Liver (tissue), 9 donors: ENCODE data around the gene SLC38A10. TPM values are rescaled to one million over a fixed set of nuclear protein-coding genes. Genes with fewer than 3 reads are reported as not detected.

Experiments
- DNase-seq: peaks from one replicate; pipeline ENCODE4 v3.0.0-alpha.2; 2017; ENCODE audit warnings: low spot score
- H3K27ac ChIP-seq, 2 donors: one replicate each; pipeline ENCODE4 v1.7.0; 2013; ENCODE audit warnings: inconsistent platforms in 2 of 2, low read length in 2 of 2, control low read depth in 1 of 2, low read depth in 1 of 2, mild to moderate bottlenecking in 1 of 2
- H3K27me3 ChIP-seq, 4 donors: one replicate each; pipeline versions ENCODE4 v1.6.1 to v1.7.0; 2013; ENCODE audit warnings: low read length in 3 of 4, inconsistent platforms in 1 of 4, mild to moderate bottlenecking in 1 of 4, moderate library complexity in 1 of 4; ENCODE audit not compliant: control insufficient read depth in 4 of 4, insufficient read depth in 4 of 4
- H3K36me3 ChIP-seq, 4 donors: one replicate each; pipeline versions ENCODE4 v1.6.1 to v1.7.0; 2013; ENCODE audit warnings: low read length in 3 of 4, mild to moderate bottlenecking in 3 of 4, low read depth in 1 of 4, moderate library complexity in 1 of 4; ENCODE audit not compliant: control insufficient read depth in 4 of 4, insufficient read depth in 3 of 4
- H3K4me1 ChIP-seq, 4 donors: one replicate each; pipeline versions ENCODE4 v1.6.1 to v1.7.0; 2013; ENCODE audit warnings: low read length in 3 of 4, mild to moderate bottlenecking in 3 of 4, moderate library complexity in 1 of 4; ENCODE audit not compliant: control insufficient read depth in 4 of 4, insufficient read depth in 4 of 4
- H3K4me3 ChIP-seq, 3 donors: one replicate each; pipeline versions ENCODE4 v1.6.1 to v1.7.0; 2013; ENCODE audit warnings: low read length in 3 of 3, control low read depth in 1 of 3, low read depth in 1 of 3, mild to moderate bottlenecking in 1 of 3
- H3K9ac ChIP-seq, 2 donors: one replicate each; pipeline ENCODE4 v1.7.0; 2013; ENCODE audit warnings: low read length in 2 of 2, mild to moderate bottlenecking in 2 of 2, moderate library complexity in 2 of 2, control low read depth in 1 of 2, low read depth in 1 of 2
- H3K9me3 ChIP-seq, 4 donors: one replicate each; pipeline versions ENCODE4 v1.6.1 to v1.7.0; 2013; ENCODE audit warnings: low read length in 3 of 4; ENCODE audit not compliant: control insufficient read depth in 4 of 4
- EGR1 ChIP-seq, 2 donors: IDR thresholded peaks; 2 replicates each; pipeline ENCODE4 v1.6.1; 2016 to 2018; ENCODE audit warnings: antibody characterized with exemption in 2 of 2, low read depth in 2 of 2
- FOXA1 ChIP-seq: IDR thresholded peaks from 2 replicates; pipeline ENCODE4 v1.6.1; 2016; ENCODE audit warnings: antibody characterized with exemption
- FOXA2 ChIP-seq: IDR thresholded peaks from 2 replicates; pipeline ENCODE4 v1.6.1; 2016; ENCODE audit warnings: antibody characterized with exemption
- GABPA ChIP-seq, 2 donors: IDR thresholded peaks in 1 of 2; conservative IDR thresholded peaks in 1 of 2; 2 replicates each; pipeline ENCODE4 v1.6.1; 2016; ENCODE audit warnings: antibody characterized with exemption in 2 of 2, mild to moderate bottlenecking in 1 of 2, moderate library complexity in 1 of 2
- HNF4A ChIP-seq, 2 donors: conservative IDR thresholded peaks; 2 replicates each; pipeline ENCODE4 v1.6.1; 2016; ENCODE audit warnings: antibody characterized with exemption in 2 of 2, mild to moderate bottlenecking in 2 of 2
- HNF4G ChIP-seq: IDR thresholded peaks from 2 replicates; pipeline ENCODE4 v1.6.1; 2016; ENCODE audit warnings: antibody characterized with exemption
- JUND ChIP-seq, 2 donors: IDR thresholded peaks; 2 replicates each; pipeline ENCODE4 v1.6.1; 2016; ENCODE audit warnings: antibody characterized with exemption in 2 of 2
- MAX ChIP-seq: IDR thresholded peaks from 2 replicates; pipeline ENCODE4 v1.6.1; 2016; ENCODE audit warnings: antibody characterized with exemption
- NR2F2 ChIP-seq: IDR thresholded peaks from 2 replicates; pipeline ENCODE4 v1.6.1; 2016; ENCODE audit warnings: antibody characterized with exemption
- RAD21 ChIP-seq, 2 donors: IDR thresholded peaks; 2 replicates each; pipeline ENCODE4 v1.6.1; 2016; ENCODE audit warnings: antibody characterized with exemption in 2 of 2, mild to moderate bottlenecking in 2 of 2
- RXRA ChIP-seq, 2 donors: IDR thresholded peaks; 2 replicates each; pipeline ENCODE4 v1.6.1; 2017 to 2018; ENCODE audit warnings: antibody characterized with exemption in 2 of 2, mild to moderate bottlenecking in 1 of 2
- SP1 ChIP-seq: IDR thresholded peaks from 2 replicates; pipeline ENCODE4 v1.6.1; 2018; ENCODE audit warnings: antibody characterized with exemption, mild to moderate bottlenecking
- TAF1 ChIP-seq: conservative IDR thresholded peaks from 2 replicates; pipeline ENCODE4 v1.6.1; 2016; ENCODE audit warnings: antibody characterized with exemption, mild to moderate bottlenecking
- YY1 ChIP-seq: IDR thresholded peaks from 2 replicates; pipeline ENCODE4 v1.6.1; 2016; ENCODE audit warnings: antibody characterized with exemption, mild to moderate bottlenecking
- ZBTB33 ChIP-seq: IDR thresholded peaks from 2 replicates; pipeline ENCODE4 v1.6.1; 2016; ENCODE audit warnings: antibody characterized with exemption
- WGBS: extraction: QIAGEN DNeasy Blood & Tissue Kit; methylation state at CpG from one replicate; pipeline ENCODE4 v1.1.7; 2013; 5-methylcytosine and 5-hydroxymethylcytosine counted together
- polyA plus RNA-seq, 2 donors: library from polyadenylated mRNA; stranded (reverse) in 1 of 2; unstranded in 1 of 2; fragments of 200-250 nt in 1 of 2; fragments of >200 nt in 1 of 2; fragmentation: Nextera tagmentation in 1 of 2; extraction: Ambion mirVana in 1 of 2; gene quantifications; one replicate each; pipeline versions ENCODE4 v1.2.1 to v1.2.3, GENCODE V29; 2013 to 2015
- total RNA-seq, 2 donors: library from RNA; depleted of rRNA; stranded (reverse); fragments of >200 nt; gene quantifications; one replicate each; pipeline ENCODE4 v1.2.3, GENCODE V29; 2014
- TF ChIP-seq, protein P1 (sequence below): fragments of 150-350 bp; IDR thresholded peaks from 2 replicates; pipeline ENCODE4 v1.5.1; 2017; ENCODE audit warnings: improper control_type of control experiment, low read depth, low read length; ENCODE audit not compliant: missing input control
- TF ChIP-seq, protein P2 (sequence below): IDR thresholded peaks from 2 replicates; pipeline ENCODE4 v1.6.1; 2016; ENCODE audit warnings: antibody characterized with exemption
- TF ChIP-seq, protein P3 (sequence below): IDR thresholded peaks from 2 replicates; pipeline ENCODE4 v1.6.1; 2016; ENCODE audit warnings: antibody characterized with exemption, mild to moderate bottlenecking
- donor health status: healthy.
- donor health status: healthy.
- donor health status: healthy.
- donor health status: healthy.
- donor health status: healthy.

The SLC38A10 gene
- total and polyA plus RNA-seq, 4 donors, result 29.3 to 117 (median 54.7) TPM

DNA sequence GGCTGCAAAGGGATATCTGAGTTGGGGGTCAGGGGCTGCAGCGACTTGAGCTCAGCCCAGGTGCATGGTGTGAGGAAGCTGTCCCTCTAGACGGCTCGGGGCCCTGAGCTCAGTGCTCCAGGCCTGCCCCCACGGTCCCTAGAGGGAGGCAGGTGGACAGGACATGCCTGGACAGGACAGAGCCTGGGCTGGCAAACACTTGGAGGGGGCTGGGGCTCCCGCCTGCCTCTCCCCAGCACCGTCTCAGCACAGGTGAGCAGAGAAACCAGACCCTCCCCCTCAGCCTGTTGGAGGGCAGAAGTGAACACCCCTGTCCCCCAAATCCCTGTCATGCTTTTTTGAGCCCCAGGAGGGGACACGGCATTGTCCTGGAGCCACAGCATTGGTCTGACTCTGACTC lies 11.4 kb upstream of the SLC38A10 start:
- peaks cover 4 to 34% (median 23%) of the 10 kb centered on the region in 4 donors for H3K4me1 ChIP-seq
- no peak overlapping the region for H3K4me3 ChIP-seq
- H3K9ac ChIP-seq, result no peak overlapping the region
- WGBS, result 94% methylated on average over 7 of the region's 7 CpGs
- no peak for TF ChIP-seq RAD21 (IDR thresholded peaks at IDR 0.05)
- no peak for TF ChIP-seq FOXA2
- TF ChIP-seq HNF4A (conservative IDR thresholded peaks at IDR 0.05), result no peak
- TF ChIP-seq MAX, result no peak
- TF ChIP-seq, protein P1, sequence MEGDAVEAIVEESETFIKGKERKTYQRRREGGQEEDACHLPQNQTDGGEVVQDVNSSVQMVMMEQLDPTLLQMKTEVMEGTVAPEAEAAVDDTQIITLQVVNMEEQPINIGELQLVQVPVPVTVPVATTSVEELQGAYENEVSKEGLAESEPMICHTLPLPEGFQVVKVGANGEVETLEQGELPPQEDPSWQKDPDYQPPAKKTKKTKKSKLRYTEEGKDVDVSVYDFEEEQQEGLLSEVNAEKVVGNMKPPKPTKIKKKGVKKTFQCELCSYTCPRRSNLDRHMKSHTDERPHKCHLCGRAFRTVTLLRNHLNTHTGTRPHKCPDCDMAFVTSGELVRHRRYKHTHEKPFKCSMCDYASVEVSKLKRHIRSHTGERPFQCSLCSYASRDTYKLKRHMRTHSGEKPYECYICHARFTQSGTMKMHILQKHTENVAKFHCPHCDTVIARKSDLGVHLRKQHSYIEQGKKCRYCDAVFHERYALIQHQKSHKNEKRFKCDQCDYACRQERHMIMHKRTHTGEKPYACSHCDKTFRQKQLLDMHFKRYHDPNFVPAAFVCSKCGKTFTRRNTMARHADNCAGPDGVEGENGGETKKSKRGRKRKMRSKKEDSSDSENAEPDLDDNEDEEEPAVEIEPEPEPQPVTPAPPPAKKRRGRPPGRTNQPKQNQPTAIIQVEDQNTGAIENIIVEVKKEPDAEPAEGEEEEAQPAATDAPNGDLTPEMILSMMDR, result no peak
- no peak for TF ChIP-seq RXRA (IDR thresholded peaks at IDR 0.05)
- no peaks in the 10 kb centered on the region for H3K36me3 ChIP-seq
- no peaks in the 10 kb centered on the region for H3K27me3 ChIP-seq
- no peak overlapping the region for H3K27ac ChIP-seq
- DNase-seq, result no peak
- no peaks in the 10 kb centered on the region for H3K9me3 ChIP-seq

DNA sequence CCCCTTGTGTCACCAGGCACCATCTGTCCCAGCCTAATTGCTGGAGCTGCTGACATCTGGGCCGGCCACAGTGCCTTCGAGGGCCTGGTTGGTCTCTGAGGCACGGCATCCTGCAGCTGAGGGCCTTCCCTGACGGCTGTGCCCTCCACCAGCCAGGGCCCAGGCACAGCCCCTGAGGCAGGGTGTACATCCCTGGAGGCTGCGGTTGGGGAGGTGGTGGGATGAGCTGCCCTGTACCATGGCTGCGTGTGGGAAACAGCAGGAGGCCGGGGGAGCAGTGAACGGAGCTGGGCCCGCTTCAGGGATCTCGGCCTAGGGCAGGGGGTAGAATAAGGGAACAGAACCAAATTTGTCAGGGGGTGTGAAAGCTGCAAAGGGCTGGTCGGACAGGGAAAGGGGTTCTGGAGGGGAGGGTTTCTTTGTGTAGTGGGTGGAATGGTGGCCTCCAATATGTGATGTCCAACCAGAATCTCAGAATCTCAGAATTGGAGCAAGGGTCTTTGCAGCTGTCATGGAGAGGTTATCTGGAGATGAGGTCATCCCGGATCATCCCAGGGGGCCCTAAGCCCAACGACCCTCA lies 10.0 kb upstream of the SLC38A10 start:
- Histone ChIP-seq H3K4me3 (no peak overlapping the region), H3K36me3 (no peaks in the 10 kb centered on the region), H3K9ac (no peak overlapping the region), H3K27ac (peak overlapping the region in 1 of 2 donors; percentile 74), H3K4me1 (peaks cover 4 to 36% (median 25%) of the 10 kb centered on the region in 4 donors), H3K27me3 (no peaks in the 10 kb centered on the region), H3K9me3 (no peaks in the 10 kb centered on the region)
- 91% methylated on average over 13 of the region's 13 CpGs for WGBS
- TF ChIP-seq MAX (no peak), EGR1 (IDR thresholded peaks at IDR 0.05; ENCODE audit: low read depth in 2 of 2) (no peak), SP1 (no peak), TAF1 (no peak), ZBTB33 (no peak), JUND (IDR thresholded peaks at IDR 0.05) (no peak), GABPA (IDR thresholded peaks at IDR 0.05 in 1 of 2, conservative IDR thresholded peaks at IDR 0.05 in 1 of 2) (no peak), HNF4G (no peak), FOXA1 (no peak), RAD21 (IDR thresholded peaks at IDR 0.05) (no peak), RXRA (IDR thresholded peaks at IDR 0.05) (no peak), YY1 (no peak), NR2F2 (no peak), HNF4A (conservative IDR thresholded peaks at IDR 0.05) (no peak), FOXA2 (no peak)
- TF ChIP-seq, protein P2, sequence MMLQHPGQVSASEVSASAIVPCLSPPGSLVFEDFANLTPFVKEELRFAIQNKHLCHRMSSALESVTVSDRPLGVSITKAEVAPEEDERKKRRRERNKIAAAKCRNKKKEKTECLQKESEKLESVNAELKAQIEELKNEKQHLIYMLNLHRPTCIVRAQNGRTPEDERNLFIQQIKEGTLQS, result no peak
- TF ChIP-seq, protein P1, result no peak
- TF ChIP-seq, protein P3, sequence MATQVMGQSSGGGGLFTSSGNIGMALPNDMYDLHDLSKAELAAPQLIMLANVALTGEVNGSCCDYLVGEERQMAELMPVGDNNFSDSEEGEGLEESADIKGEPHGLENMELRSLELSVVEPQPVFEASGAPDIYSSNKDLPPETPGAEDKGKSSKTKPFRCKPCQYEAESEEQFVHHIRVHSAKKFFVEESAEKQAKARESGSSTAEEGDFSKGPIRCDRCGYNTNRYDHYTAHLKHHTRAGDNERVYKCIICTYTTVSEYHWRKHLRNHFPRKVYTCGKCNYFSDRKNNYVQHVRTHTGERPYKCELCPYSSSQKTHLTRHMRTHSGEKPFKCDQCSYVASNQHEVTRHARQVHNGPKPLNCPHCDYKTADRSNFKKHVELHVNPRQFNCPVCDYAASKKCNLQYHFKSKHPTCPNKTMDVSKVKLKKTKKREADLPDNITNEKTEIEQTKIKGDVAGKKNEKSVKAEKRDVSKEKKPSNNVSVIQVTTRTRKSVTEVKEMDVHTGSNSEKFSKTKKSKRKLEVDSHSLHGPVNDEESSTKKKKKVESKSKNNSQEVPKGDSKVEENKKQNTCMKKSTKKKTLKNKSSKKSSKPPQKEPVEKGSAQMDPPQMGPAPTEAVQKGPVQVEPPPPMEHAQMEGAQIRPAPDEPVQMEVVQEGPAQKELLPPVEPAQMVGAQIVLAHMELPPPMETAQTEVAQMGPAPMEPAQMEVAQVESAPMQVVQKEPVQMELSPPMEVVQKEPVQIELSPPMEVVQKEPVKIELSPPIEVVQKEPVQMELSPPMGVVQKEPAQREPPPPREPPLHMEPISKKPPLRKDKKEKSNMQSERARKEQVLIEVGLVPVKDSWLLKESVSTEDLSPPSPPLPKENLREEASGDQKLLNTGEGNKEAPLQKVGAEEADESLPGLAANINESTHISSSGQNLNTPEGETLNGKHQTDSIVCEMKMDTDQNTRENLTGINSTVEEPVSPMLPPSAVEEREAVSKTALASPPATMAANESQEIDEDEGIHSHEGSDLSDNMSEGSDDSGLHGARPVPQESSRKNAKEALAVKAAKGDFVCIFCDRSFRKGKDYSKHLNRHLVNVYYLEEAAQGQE, result no peak
- DNase-seq, result no peak
